SIG-M5 treated with dmso at 0.1 percent for 504 hours (cell line): ENCODE measurements around the gene ADORA2A.

Source experiments
- DNase-seq: peaks from one replicate; lab custom pipeline; 2025; ENCODE audit not compliant: unreplicated experiment; lab: John Stamatoyannopoulos, UW

Gene ADORA2A

DNA sequence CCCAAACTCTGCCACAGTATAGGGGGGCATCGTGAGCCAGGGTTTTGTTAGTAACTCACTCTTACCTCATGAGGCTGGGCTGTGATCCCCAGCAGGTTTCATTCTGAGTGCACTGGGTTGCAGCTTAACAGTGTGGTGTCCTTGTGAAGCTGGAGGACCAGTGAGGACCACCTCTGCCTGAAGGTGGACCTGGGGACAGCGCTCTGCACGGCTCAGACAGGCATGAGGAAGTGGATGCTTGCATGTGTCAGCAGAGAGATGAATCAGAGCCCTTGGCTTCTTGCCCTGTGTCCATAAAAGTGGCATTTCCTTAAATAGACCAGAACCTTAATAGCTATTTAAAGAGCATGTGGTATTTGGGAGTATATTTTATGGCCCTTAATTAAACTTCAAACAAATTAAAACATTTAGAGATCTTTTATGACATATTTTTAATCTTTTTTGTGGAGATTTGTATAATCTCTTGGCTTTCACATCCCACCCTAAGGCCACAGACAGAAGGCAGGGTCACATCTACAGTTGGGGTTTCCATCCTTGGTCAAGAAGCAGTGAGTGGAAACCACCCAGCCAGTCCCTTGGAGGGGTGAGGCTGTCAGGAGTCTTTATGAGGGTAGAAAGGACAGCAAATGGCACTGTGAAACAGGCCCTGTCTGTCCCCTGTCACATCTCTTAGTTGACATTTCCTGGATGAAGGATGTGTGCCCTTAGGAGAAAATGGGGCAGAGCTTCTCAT, 24.8 kb upstream of the ADORA2A start:
- DNase-seq, result peak; percentile 71

GRCh38 chr22:24403346-24403745, 24.1 kb upstream of the ADORA2A start:
- no peak for DNase-seq

DNA sequence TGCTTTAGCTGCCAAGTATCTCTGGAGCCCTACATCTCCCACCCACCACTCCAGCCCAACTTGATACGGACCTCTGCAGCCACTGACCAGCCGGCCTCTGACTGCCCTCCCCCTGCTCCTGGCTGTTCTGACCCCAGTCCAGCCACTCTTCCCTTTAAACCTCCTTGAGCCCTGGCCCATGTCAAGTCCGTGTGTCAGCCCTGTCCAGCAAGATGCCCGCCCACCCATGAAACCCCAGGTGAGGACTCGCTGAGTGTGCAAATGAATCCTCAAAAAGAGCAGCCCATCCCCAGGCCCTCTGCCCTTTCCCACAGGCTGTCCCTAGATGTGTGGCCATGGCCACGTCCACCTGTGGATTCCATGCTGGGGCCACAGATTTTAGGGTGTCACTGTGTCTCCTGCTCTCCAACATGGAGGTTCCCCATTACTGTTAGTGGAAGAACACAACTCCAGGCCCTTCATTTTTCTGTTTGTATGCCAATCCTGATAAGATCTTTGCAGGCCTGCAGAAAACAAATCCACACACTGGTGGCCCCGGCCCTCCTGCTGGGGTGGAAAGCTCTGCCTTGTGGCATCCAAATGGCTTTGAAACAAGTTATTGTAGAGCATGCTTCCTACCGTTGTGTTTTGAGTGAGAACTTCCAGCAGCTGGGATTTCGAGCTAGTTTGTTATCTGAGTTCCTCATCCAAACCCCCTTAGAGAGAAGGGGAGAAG, 22.7 kb upstream of the ADORA2A start:
- DNase-seq, result no peak

GRCh38 chr22:24405631-24406321, 21.6 kb upstream of the ADORA2A start:
- no peak for DNase-seq

DNA sequence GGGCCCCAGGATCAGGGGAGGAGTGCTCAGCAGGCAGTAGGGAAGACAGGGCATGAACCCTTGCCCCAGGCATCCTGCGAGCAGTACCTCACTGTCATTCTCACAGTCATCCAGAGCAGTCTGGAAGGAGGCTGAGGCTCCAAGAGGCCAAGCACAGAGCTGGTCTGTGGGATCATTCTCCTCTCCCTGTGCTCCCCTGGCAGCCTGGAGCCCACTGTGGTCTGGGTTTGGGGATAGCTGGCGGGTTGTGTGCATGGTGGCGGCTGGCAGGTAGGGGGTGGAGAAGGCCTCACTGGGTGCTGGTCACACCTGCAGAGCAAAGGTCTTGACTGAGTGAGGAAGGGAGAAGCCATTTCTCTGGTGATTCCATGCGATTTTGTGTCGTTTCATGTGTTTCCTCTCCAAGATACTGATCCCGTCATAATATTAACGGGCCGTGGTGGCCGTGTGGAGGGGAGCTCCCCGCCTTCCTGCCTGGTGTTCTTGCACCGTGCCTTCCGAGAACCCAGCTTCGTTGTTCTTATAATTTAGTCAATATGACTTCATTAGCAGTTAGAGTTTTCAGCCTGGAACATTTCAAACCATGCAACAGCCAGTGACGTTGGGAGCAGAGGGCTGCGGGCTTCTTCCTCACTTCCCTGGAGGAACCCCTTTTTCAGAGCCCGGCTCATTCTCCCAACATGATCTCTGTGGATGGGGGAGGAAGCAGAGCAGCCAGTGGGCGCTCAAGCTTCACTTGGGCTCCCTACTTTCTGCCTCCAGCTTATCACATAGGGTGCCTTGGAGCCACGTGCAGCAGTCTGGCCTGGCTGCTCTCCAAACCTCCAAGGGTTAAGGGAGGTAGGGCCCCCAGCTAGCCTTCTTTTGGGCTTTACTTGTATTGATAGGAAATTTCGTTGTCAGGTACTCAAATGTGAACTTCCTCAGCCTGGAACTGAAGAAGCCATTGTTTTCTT, 20.8 kb upstream of the ADORA2A start:
- no peak for DNase-seq

DNA sequence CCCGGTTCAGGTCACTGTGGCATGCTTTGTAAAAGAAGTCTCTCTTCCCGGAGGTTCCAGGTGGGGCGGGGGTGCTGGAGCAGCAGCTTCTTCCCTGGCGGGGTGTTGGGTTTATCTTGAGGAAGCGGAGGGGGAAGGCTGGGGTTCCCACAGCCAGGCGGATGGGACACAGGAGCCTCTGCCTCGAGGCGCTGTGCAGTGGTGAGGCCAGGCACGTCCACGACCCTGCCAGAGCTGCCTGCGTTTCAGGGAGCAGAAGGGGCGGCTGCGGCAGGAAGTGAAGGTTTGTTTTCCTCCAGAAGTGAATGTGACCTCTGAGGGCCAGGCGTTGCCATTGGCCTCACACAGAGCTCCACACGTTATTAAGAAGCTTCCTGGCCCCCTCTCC, 20.1 kb upstream of the ADORA2A start:
- no peak for DNase-seq

GRCh38 chr22:24407884-24408283, 19.5 kb upstream of the ADORA2A start:
- no peak for DNase-seq

- no peak for DNase-seq
These were observed 18.8 kb upstream of the ADORA2A start for GRCh38 chr22:24408630-24409029.

- DNase-seq, result no peak
These were observed 17.7 kb upstream of the ADORA2A start for GRCh38 chr22:24409707-24410106.

DNA sequence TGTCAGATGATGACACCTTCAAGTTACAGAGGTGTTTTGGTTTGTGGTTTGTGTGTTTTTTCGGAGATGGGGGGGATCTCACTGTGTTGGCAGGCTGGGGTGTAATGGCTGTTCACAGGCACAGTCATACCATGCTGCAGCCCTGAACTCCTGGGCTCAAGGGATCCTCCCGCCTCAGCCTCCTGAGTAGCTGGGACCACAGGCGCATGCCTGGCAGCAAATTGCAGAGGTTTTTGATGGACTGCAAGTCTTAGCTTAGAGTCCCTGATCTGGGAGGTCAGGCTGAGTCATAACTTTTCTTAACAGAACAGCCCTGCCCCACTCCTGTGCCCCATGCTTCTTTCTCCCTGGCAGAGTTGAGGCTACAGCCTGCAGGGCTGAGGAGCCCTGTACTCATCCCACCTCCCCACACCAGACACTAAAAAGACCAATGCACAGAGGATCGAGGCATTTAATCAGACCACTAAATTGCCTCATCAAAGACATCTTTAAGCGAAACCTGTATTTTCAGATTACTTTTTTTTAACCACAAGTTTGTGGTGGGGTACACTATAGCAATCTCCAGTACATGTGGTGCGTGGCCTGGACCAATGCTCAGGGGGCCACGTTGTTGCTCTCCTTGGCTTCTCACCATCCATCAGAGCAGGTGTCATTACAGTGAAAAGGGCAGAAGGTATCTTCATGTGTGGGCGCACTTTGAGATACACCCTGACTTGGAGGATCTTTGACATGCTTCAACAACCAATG, 17.1 kb upstream of the ADORA2A start:
- DNase-seq, result no peak

DNA sequence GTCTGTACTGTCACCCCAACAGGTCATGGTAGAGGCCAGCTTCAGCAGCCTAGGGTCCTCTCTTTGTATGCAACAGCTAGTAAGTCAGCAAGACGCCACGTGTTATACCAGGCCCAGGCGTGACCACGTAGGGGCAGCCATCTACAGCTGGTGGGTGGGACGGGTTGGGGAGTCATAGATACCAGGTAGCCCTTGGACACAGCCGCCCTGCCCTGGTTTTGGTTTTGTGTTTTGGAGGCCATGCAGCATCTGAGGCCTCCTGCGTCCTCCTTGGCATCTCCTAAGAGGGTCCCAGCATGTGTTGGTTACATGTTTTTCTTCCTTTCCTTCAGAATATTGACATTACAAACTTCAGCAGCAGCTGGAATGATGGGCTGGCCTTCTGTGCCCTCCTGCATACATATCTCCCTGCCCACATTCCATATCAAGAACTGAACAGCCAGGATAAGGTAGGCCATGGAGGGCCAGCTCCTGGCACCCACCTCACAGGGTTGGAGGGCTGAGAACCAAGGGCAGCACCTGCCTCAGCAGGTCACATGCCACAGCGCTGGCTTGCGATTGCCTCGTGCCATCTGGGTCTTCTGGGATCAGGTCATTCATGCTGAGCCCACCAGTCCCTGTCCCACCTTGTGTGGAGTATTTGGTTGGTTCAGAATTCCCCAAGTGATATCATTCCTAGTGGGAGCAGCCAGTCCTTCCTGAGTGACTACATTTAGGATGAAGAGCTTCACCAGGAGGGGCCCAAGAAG, 16.0 kb upstream of the ADORA2A start:
- DNase-seq, result no peak

- DNase-seq, result no peak
These were observed 15.1 kb upstream of the ADORA2A start for GRCh38 chr22:24412274-24412673.

DNA sequence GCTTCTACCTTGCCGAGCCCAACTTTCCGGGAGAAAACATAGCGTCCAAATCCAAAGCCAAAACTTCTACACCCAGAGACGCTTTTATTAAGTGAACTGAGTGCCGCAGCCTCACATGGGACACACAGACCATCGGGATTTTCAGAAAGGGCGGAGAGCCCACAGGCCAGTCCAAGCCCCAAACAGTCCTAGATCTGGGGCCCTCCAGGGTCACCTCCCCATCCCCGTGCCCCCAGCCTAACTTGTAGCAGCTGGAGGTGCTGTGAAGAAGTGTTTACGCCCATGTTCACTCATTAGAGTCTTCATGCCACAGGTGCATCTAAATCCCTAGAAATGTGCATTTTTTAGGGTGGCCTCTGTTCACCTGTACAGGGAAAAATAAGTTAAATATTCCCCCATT, 14.1 kb upstream of the ADORA2A start:
- DNase-seq, result no peak

GRCh38 chr22:24413736-24414385, 13.5 kb upstream of the ADORA2A start:
- DNase-seq, result no peak

- DNase-seq, result no peak
These were observed 12.9 kb upstream of the ADORA2A start for GRCh38 chr22:24414523-24414922.

- DNase-seq, result no peak
These were observed 12.1 kb upstream of the ADORA2A start for GRCh38 chr22:24414984-24415945.

DNA sequence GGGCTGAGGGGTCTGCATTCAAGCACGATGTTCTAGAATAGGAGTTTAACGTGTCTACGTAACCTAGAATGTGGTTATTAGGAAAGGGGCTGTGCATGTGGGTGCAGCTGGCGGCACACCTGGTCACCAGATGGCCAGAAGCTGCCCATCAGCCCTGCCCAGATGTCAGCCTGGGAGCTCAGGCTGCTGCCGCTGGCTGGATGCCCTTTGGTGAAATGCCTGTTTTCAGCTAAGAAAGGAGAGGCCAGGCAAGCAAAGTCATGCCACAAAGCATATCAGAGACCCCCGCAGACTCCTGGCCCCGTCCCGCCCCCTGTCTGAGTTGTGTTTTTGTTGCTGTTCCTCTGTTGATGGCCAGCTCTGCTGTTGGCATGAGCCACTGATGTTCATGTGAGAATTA, 11.3 kb upstream of the ADORA2A start:
- DNase-seq, result no peak

- no peak for DNase-seq
These were observed 10.8 kb upstream of the ADORA2A start for GRCh38 chr22:24416611-24417010.
